ENCODE results near the gene KCNQ1.

DNA sequence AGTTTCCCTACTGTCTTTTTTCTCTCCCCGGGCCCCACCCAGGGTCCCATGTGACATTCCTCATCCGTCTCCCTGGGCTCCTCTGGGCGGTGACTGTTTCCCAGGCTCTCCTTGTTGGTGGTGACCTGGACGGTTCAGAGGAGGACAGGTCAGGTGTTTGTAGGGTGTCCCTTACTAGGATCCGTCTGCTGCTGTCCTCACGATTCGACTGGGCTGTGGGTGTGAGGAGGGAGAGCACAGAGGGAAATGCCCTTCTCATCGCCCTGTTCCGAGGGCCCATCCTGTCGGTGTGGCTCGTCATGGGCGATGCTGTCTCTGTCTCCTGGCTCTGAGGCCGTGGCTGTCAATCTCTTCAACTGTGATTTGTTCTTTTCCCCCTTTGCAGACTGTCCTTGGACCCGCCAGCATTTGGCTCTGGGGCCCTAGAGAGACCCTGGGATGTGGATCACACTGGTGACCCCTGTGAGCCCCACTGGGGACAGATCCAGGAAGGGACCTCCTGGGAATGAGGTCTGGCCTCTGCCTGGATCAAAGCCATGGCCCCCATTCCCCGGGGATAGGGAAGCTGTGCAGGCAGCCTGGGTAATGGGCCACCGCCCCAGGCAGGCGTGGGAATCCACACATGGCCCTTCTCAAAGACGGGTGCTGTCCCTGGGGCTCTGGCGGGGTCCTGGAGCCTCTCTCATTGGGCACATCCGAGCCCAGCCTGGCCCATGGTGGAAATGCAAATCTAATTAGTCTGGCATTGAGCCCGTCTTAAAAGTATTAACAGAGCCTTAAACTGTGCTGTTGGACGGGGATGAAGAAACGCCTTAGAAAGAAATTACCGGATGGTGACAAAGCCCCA is 301.8 kb downstream of the KCNQ1 start:
- TF ChIP-seq, protein P1, sequence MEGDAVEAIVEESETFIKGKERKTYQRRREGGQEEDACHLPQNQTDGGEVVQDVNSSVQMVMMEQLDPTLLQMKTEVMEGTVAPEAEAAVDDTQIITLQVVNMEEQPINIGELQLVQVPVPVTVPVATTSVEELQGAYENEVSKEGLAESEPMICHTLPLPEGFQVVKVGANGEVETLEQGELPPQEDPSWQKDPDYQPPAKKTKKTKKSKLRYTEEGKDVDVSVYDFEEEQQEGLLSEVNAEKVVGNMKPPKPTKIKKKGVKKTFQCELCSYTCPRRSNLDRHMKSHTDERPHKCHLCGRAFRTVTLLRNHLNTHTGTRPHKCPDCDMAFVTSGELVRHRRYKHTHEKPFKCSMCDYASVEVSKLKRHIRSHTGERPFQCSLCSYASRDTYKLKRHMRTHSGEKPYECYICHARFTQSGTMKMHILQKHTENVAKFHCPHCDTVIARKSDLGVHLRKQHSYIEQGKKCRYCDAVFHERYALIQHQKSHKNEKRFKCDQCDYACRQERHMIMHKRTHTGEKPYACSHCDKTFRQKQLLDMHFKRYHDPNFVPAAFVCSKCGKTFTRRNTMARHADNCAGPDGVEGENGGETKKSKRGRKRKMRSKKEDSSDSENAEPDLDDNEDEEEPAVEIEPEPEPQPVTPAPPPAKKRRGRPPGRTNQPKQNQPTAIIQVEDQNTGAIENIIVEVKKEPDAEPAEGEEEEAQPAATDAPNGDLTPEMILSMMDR (IDR thresholded peaks at IDR 0.05; ENCODE audit: low read length) = no peak
- no peak for TF ChIP-seq EZH2 (IDR thresholded peaks at IDR 0.05; ENCODE audit: borderline replicate concordance, low read length)
